Neural progenitor cell (in vitro differentiated cells): Measurements from ENCODE around the gene SPAG8. TPM values are rescaled to one million over a fixed set of nuclear protein-coding genes. Genes with fewer than 3 reads are reported as not detected.

Experiments used
- DNase-seq: peaks from one replicate; pipeline ENCODE4 v3.0.0-alpha.2; 2016; ENCODE audit warnings: low spot score
- H2AFZ ChIP-seq: fragments of 200-600 bp; sonication (generic); replicated peaks from 2 replicates; pipeline ENCODE4 v1.6.1; 2016; ENCODE audit warnings: antibody characterized with exemption
- H3F3A ChIP-seq: fragments of 200-600 bp; sonication (generic); 2 replicates; pipeline ENCODE4 v1.6.1; 2016; ENCODE audit warnings: antibody characterized with exemption, low read depth
- H3K27ac ChIP-seq: fragments of 200-600 bp; sonication (generic); 2 replicates; pipeline ENCODE4 v1.5.1; 2016; ENCODE audit warnings: mild to moderate bottlenecking
- H3K27me3 ChIP-seq: fragments of 200-600 bp; sonication (generic); 2 replicates; pipeline ENCODE4 v1.6.1; 2016; ENCODE audit warnings: mild to moderate bottlenecking, moderate library complexity
- H3K36me3 ChIP-seq: fragments of 200-600 bp; sonication (generic); 2 replicates; pipeline ENCODE4 v1.5.1; 2016
- H3K4me1 ChIP-seq: fragments of 200-600 bp; sonication (generic); 2 replicates; pipeline ENCODE4 v1.6.1; 2016; ENCODE audit warnings: mixed run types
- H3K4me2 ChIP-seq: fragments of 200-600 bp; sonication (generic); 2 replicates; pipeline ENCODE4 v1.6.1; 2016
- H3K4me3 ChIP-seq: fragments of 200-600 bp; sonication (generic); 2 replicates; pipeline ENCODE4 v1.5.1; 2016
- H3K79me2 ChIP-seq: fragments of 200-600 bp; sonication (generic); 2 replicates; pipeline ENCODE4 v1.6.1; 2016; ENCODE audit warnings: low read depth
- H3K9ac ChIP-seq: fragments of 200-600 bp; sonication (generic); 2 replicates; pipeline ENCODE4 v1.6.1; 2016
- H3K9me3 ChIP-seq: fragments of 200-600 bp; sonication (generic); 2 replicates; pipeline ENCODE4 v1.5.1; 2016; ENCODE audit warnings: low read depth
- H4K20me1 ChIP-seq: fragments of 200-600 bp; sonication (generic); 2 replicates; pipeline ENCODE4 v1.6.1; 2016; ENCODE audit warnings: low read depth
- H3K27ac Mint-ChIP-seq: 3 replicates; pipeline ENCODE4 v1.8.0; 2021; ENCODE audit warnings: mixed read lengths
- H3K27me3 Mint-ChIP-seq: 2 replicates; pipeline ENCODE4 v1.8.0; 2022; ENCODE audit warnings: low read depth, mild to moderate bottlenecking, inconsistent platforms, moderate library complexity, mixed read lengths; ENCODE audit not compliant: insufficient read depth
- H3K36me3 Mint-ChIP-seq: 3 replicates; pipeline ENCODE4 v1.8.0; 2021; ENCODE audit warnings: mixed read lengths
- H3K4me1 Mint-ChIP-seq: 3 replicates; pipeline ENCODE4 v1.8.0; 2021; ENCODE audit warnings: mixed read lengths
- H3K4me3 Mint-ChIP-seq: 3 replicates; pipeline ENCODE4 v1.8.0; 2021; ENCODE audit warnings: mild to moderate bottlenecking, moderate library complexity, mixed read lengths
- H3K9me3 Mint-ChIP-seq: 3 replicates; pipeline ENCODE4 v1.8.0; 2020; ENCODE audit warnings: mixed read lengths
- EZH2 ChIP-seq: fragments of 200-600 bp; sonication (generic); IDR thresholded peaks from 2 replicates; pipeline ENCODE4 v1.6.1; 2017; ENCODE audit warnings: antibody characterized with exemption, mild to moderate bottlenecking, moderate library complexity
- EZH2phosphoT487 ChIP-seq: fragments of 200-600 bp; sonication (generic); IDR thresholded peaks from 2 replicates; pipeline ENCODE4 v1.6.1; 2017; ENCODE audit warnings: antibody characterized with exemption
- total RNA-seq: library from RNA; depleted of rRNA; stranded (reverse); fragments of >200 nt; gene quantifications from 2 replicates; pipeline ENCODE4 v1.2.3, GENCODE V29; 2015; ENCODE audit warnings: low replicate concordance
- TF ChIP-seq, protein P1 (sequence below): fragments of 200-600 bp; sonication (generic); IDR thresholded peaks from 2 replicates; pipeline ENCODE4 v1.5.1; 2017; ENCODE audit warnings: antibody characterized with exemption, mild to moderate bottlenecking

The SPAG8 gene
- total RNA-seq, 1 donor from 2014 or later, result 1.6 TPM

DNA sequence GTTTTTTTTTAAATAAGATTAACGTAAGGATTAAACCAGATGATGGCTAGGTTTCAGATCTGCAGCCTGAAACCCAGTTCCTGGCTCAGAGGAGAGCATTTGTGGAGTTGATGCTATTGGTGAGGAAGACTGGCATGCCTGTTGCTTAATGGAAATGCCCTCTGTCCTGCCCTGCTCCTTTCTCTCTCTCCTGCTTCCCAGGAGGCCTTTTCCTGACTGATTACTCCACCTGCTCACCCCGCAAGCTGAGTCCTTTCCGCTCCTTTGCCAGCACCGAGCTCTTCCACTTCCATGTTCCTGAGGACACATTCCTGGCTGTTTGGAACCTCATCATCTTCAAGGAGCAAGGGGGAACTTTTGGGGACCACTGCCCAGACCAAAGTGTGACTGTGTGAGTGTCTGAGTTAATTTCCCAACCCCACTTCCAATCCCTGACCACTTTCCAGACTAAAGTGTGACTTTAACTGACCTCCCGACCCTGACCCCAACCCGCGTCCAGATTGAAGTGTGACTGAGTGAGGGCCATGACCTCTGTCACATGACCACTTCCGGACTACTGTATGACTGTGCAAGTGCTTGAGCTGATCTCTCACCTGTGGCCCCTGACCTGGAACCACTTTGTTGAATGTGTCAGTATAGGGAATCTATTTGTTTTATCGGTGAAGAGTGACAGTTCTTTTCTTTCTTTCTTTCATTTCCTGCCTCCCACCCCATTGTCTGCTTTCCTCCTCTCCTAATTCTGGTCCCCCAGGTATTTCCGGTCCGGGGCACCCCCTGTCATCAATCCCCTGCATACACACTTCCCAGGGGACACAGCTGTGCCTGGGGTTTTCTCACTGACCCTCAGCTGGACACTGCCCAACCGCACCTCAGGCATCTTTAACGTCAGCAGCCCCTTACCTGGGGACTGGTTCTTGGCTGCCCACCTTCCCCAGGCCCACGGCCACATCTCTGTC is 22.5 kb upstream of the SPAG8 start:
- Mint-ChIP-seq H3K9me3 (no peaks in the 10 kb centered on the region), H3K27me3 (peaks cover 2% of the 10 kb centered on the region), H3K36me3 (peaks cover 4% of the 10 kb centered on the region), H3K4me1 (peaks cover 32% of the 10 kb centered on the region), H3K4me3 (no peak overlapping the region), H3K27ac (peak overlapping the region; percentile 46)
- Histone ChIP-seq H3K4me1 (peaks cover 7% of the 10 kb centered on the region), H3K27ac (no peak overlapping the region), H3K4me3 (no peak overlapping the region), H4K20me1 (peaks cover 7% of the 10 kb centered on the region), H3K79me2 (no peaks in the 10 kb centered on the region), H3K27me3 (no peaks in the 10 kb centered on the region), H3K9me3 (no peaks in the 10 kb centered on the region), H2AFZ (no peak overlapping the region), H3K36me3 (no peaks in the 10 kb centered on the region), H3K9ac (no peak overlapping the region), H3F3A (peaks cover 2% of the 10 kb centered on the region), H3K4me2 (no peak overlapping the region)
- no peak for DNase-seq
- TF ChIP-seq EZH2 (no peak), EZH2phosphoT487 (no peak)
- TF ChIP-seq, protein P1, sequence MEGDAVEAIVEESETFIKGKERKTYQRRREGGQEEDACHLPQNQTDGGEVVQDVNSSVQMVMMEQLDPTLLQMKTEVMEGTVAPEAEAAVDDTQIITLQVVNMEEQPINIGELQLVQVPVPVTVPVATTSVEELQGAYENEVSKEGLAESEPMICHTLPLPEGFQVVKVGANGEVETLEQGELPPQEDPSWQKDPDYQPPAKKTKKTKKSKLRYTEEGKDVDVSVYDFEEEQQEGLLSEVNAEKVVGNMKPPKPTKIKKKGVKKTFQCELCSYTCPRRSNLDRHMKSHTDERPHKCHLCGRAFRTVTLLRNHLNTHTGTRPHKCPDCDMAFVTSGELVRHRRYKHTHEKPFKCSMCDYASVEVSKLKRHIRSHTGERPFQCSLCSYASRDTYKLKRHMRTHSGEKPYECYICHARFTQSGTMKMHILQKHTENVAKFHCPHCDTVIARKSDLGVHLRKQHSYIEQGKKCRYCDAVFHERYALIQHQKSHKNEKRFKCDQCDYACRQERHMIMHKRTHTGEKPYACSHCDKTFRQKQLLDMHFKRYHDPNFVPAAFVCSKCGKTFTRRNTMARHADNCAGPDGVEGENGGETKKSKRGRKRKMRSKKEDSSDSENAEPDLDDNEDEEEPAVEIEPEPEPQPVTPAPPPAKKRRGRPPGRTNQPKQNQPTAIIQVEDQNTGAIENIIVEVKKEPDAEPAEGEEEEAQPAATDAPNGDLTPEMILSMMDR, result no peak

DNA sequence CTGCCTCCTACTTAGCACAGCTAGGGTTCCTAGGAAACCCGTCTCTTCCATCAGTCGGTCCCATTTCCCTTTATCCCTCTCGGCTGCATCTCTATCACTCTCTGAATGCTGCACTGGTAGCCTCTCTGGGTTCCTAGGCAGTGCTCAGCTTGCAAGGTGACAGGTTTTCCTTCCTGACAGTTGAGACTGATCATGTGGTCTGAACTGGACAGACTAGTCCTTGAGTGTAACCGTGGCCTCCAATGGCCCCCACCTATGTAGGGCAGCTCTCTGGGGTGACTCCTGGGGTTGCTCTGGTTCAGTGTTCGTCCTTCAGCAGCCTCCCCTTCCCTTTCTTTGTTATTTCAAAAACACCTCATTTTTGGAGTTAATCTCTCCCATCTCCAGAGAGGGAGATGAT is 20.8 kb upstream of the SPAG8 start:
- Mint-ChIP-seq H3K27me3 (peaks cover 5% of the 10 kb centered on the region), H3K4me3 (no peak overlapping the region), H3K9me3 (no peaks in the 10 kb centered on the region), H3K27ac (no peak overlapping the region), H3K36me3 (peaks cover 4% of the 10 kb centered on the region), H3K4me1 (peaks cover 41% of the 10 kb centered on the region)
- H3K4me2 ChIP-seq, result no peak overlapping the region
- H2AFZ ChIP-seq, result no peak overlapping the region
- H3K9ac ChIP-seq, result no peak overlapping the region
- TF ChIP-seq EZH2 (no peak), EZH2phosphoT487 (no peak)
- TF ChIP-seq, protein P1, result no peak
- no peaks in the 10 kb centered on the region for H3K9me3 ChIP-seq
- H3K79me2 ChIP-seq, result no peaks in the 10 kb centered on the region
- H4K20me1 ChIP-seq, result peaks cover 3% of the 10 kb centered on the region
- DNase-seq, result no peak
- no peak overlapping the region for H3K4me3 ChIP-seq
- peaks cover 11% of the 10 kb centered on the region for H3K4me1 ChIP-seq
- H3K27ac ChIP-seq, result no peak overlapping the region
- peaks cover 11% of the 10 kb centered on the region for H3F3A ChIP-seq
- no peaks in the 10 kb centered on the region for H3K36me3 ChIP-seq
- H3K27me3 ChIP-seq, result no peaks in the 10 kb centered on the region

DNA sequence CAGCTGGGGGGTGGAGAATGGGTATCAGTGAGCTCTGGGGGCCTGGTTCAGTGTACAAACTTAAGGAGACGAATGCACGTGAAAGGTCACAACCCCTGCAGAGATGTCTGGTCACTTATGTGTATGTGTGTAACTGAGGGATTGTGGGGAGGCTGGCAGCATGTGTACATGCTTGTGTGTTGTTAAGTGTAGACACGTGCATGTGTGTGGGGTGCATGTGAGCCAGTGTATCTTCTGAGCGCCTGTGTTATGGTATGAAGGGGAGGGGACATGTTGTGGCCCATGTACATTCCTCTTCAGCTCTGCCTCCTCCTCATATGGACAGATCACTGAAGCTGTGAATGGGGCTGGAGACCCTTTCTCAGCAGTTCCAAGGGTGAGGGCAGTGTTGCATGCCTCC is 19.0 kb upstream of the SPAG8 start:
- H3K27ac ChIP-seq, result no peak overlapping the region
- H3K27ac Mint-ChIP-seq, result peak overlapping the region; percentile 61
- H3K9ac ChIP-seq, result no peak overlapping the region
- peak overlapping the region; percentile 93 for H3K4me3 Mint-ChIP-seq
- no peaks in the 10 kb centered on the region for H3K79me2 ChIP-seq
- no peak overlapping the region for H2AFZ ChIP-seq
- no peaks in the 10 kb centered on the region for H3K36me3 ChIP-seq
- peaks cover 3% of the 10 kb centered on the region for H4K20me1 ChIP-seq
- no peaks in the 10 kb centered on the region for H3K27me3 ChIP-seq
- no peaks in the 10 kb centered on the region for H3K9me3 Mint-ChIP-seq
- peaks cover 5% of the 10 kb centered on the region for H3K27me3 Mint-ChIP-seq
- no peak overlapping the region for H3K4me3 ChIP-seq
- peaks cover 51% of the 10 kb centered on the region for H3K4me1 Mint-ChIP-seq
- no peak for DNase-seq
- H3K36me3 Mint-ChIP-seq, result peaks cover 4% of the 10 kb centered on the region
- no peaks in the 10 kb centered on the region for H3K9me3 ChIP-seq
- peaks cover 11% of the 10 kb centered on the region for H3F3A ChIP-seq
- no peak for TF ChIP-seq EZH2phosphoT487
- peaks cover 11% of the 10 kb centered on the region for H3K4me1 ChIP-seq
- H3K4me2 ChIP-seq, result no peak overlapping the region

DNA sequence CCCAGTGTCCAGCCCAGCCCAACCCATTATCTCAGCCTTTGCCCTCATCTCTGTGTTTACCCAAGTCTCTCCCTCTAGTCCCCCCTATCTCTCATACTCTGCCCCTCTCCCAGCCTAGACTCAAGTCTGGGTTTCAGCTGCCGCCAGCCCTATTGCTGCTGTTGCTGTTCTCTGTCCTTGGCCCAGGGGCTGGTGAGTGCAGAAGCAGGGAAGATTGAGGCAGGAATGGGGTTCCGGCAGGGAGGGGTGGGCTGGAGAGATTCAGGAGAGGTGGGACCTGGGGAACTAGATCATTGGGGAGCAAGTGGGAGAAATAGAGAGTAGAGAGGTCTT is 17.7 kb upstream of the SPAG8 start:
- Histone ChIP-seq H3K27me3 (no peaks in the 10 kb centered on the region), H4K20me1 (peaks cover 3% of the 10 kb centered on the region), H3K27ac (no peak overlapping the region), H3K9me3 (no peaks in the 10 kb centered on the region), H3K4me3 (peak overlapping the region; percentile 86), H3F3A (peaks cover 11% of the 10 kb centered on the region), H3K4me2 (peak overlapping the region; percentile 87), H3K36me3 (no peaks in the 10 kb centered on the region), H2AFZ (peak overlapping the region; percentile 80), H3K4me1 (peaks cover 11% of the 10 kb centered on the region), H3K79me2 (no peaks in the 10 kb centered on the region), H3K9ac (peak overlapping the region; percentile 53)
- H3K4me3 Mint-ChIP-seq, result peak overlapping the region; percentile 93
- H3K36me3 Mint-ChIP-seq, result peaks cover 4% of the 10 kb centered on the region
- peak overlapping the region; percentile 90 for H3K27ac Mint-ChIP-seq
- TF ChIP-seq, protein P1, result no peak
- no peak for TF ChIP-seq EZH2
- TF ChIP-seq EZH2phosphoT487, result no peak
- H3K9me3 Mint-ChIP-seq, result no peaks in the 10 kb centered on the region
- peaks cover 52% of the 10 kb centered on the region for H3K4me1 Mint-ChIP-seq
- H3K27me3 Mint-ChIP-seq, result peaks cover 5% of the 10 kb centered on the region
- DNase-seq, result no peak
